ENCODE data around the gene PCDHGA10.
"Not testable (repeated sequence)": the region's sequence is repeated elsewhere in the genome, so short reads cannot be mapped to it uniquely, and the experiment has no call there.

DNA sequence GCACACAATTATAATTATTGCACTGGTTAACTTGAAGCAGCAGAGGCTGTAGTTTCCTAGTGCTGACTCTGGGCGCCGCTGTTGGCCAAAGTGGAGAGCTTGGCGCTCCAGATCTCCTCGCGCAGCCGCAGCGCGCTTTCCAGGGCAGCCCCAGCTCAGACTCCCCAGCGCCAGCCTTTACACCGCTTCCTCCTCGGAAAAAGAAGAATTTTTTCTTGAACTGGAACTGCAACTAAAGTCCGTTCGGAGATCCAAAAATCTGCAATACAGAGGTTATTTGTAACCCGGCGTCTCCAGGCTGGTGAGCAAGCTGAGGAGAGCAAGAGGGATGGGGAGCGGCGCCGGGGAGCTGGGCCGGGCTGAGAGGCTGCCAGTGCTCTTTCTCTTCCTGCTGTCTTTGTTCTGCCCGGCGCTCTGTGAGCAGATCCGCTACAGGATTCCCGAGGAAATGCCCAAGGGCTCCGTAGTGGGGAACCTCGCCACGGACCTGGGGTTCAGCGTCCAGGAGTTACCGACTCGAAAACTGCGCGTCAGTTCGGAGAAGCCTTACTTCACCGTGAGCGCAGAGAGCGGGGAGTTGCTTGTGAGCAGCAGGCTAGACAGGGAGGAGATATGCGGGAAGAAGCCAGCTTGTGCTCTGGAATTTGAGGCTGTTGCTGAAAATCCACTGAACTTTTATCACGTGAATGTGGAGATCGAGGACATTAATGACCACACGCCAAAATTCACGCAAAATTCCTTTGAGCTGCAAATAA is 25.1 kb upstream of the PCDHGA10 start, which contains the start of gene PCDHGB4:
- TF ChIP-seq, protein P1, sequence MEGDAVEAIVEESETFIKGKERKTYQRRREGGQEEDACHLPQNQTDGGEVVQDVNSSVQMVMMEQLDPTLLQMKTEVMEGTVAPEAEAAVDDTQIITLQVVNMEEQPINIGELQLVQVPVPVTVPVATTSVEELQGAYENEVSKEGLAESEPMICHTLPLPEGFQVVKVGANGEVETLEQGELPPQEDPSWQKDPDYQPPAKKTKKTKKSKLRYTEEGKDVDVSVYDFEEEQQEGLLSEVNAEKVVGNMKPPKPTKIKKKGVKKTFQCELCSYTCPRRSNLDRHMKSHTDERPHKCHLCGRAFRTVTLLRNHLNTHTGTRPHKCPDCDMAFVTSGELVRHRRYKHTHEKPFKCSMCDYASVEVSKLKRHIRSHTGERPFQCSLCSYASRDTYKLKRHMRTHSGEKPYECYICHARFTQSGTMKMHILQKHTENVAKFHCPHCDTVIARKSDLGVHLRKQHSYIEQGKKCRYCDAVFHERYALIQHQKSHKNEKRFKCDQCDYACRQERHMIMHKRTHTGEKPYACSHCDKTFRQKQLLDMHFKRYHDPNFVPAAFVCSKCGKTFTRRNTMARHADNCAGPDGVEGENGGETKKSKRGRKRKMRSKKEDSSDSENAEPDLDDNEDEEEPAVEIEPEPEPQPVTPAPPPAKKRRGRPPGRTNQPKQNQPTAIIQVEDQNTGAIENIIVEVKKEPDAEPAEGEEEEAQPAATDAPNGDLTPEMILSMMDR (IDR thresholded peaks at IDR 0.05) = peak; percentile 66
- not testable (repeated sequence) for TF ChIP-seq EZH2, EZH2phosphoT487 (IDR thresholded peaks at IDR 0.05)
